Measurements from ENCODE around the gene GPATCH8. TPM values are rescaled to one million over a fixed set of nuclear protein-coding genes. Genes with fewer than 3 reads are reported as not detected.
A peak's percentile ranks its signal among the peaks of the same experiment; 100 is the strongest.
"Not testable (repeated sequence)": the region's sequence is repeated elsewhere in the genome, so short reads cannot be mapped to it uniquely, and the experiment has no call there.

The GPATCH8 gene
- total RNA-seq, 4 donors from 2014 or later, result 52.7 to 106 (median 57.7) TPM

DNA sequence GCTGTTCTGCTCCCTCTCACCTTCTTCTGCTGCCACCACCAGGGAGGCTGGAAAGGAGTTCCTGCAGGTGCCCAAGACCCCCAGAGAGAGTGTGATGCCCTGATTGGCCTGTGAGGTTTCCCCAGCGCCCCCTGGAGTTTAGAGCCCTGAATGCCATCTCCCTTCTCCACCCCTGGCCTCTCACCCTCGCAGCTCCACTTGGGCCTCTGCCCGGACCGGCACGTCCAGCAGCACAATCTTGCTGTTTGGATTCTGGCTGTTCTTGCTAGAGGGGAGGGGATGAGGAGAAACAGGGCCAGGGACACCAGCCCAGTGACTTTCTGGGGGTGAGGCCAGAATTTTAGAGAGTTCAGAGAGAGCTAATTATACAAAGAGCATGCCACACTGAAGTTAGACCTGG is 127.1 kb downstream of the GPATCH8 start:
- DNase-seq, result peak; percentile 68 to 74
- Histone ChIP-seq H3K27ac (peak overlapping the region in 1 of 3 donors; percentile 70), H3K27me3 (no peaks in the 10 kb centered on the region), H3K9me3 (no peaks in the 10 kb centered on the region), H3K4me1 (peaks cover 7 to 35% of the 10 kb centered on the region in 2 donors), H3K4me3 (replicated peaks in 1 of 3) (no peak overlapping the region), H3K36me3 (no peaks in the 10 kb centered on the region)
- WGBS, 2 donors, result 1 to 4% methylated on average over 5 of the region's 5 CpGs
- TF ChIP-seq, protein P1, sequence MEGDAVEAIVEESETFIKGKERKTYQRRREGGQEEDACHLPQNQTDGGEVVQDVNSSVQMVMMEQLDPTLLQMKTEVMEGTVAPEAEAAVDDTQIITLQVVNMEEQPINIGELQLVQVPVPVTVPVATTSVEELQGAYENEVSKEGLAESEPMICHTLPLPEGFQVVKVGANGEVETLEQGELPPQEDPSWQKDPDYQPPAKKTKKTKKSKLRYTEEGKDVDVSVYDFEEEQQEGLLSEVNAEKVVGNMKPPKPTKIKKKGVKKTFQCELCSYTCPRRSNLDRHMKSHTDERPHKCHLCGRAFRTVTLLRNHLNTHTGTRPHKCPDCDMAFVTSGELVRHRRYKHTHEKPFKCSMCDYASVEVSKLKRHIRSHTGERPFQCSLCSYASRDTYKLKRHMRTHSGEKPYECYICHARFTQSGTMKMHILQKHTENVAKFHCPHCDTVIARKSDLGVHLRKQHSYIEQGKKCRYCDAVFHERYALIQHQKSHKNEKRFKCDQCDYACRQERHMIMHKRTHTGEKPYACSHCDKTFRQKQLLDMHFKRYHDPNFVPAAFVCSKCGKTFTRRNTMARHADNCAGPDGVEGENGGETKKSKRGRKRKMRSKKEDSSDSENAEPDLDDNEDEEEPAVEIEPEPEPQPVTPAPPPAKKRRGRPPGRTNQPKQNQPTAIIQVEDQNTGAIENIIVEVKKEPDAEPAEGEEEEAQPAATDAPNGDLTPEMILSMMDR (IDR thresholded peaks at IDR 0.05), result peak in 3 of 6 experiments; percentile 33 to 43 (median 33)
- TF ChIP-seq POLR2A (IDR thresholded peaks at IDR 0.05), result no peak
- intact Hi-C loops (cut with DNase I), result no loop called here

DNA sequence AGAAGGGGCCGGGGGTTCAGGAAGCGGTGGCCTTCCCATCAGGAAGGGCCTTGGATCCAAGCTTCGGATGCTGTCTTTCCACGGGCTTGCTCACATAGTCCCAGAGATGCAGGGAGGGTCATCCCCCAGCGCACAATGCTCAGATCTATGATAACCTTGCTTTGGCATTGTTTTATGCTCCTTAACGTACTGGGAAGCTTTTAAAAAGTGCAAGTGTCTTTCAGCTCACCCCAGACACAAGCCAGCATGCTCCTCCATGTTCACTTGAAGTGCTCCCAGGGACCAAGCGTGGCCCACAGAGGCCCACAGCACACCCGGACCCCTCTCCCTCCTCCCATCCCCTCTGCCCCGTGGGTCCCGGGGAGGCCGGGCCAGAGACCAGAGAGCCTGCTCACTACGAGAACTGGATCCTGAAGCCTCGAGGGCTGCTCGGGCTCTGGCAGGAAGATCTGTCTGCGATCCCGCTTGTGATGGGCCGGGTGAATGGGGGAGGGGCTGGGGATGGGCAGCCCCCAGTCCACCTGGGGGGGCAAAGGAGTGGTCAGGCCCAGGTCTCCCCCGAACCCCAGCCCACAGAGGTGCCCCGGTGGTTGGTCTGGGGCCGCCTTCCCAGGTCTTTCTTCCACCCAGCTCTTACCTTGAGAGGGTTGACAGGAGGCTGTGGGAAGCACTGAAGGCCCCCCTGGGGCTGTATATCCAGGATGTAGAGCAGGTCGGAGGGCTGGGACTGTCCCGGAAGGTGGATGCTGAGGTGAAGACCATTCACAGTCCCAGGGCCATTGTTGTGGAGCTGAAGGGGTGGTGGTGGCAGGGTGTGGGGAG is 127.8 kb downstream of the GPATCH8 start:
- WGBS, 2 donors, result 46 to 66% methylated on average over 9 to 18 of the region's 22 CpGs
- peak in 1 of 2 donors; percentile 15 for DNase-seq
- intact Hi-C loops (cut with DNase I), result no loop called here

DNA sequence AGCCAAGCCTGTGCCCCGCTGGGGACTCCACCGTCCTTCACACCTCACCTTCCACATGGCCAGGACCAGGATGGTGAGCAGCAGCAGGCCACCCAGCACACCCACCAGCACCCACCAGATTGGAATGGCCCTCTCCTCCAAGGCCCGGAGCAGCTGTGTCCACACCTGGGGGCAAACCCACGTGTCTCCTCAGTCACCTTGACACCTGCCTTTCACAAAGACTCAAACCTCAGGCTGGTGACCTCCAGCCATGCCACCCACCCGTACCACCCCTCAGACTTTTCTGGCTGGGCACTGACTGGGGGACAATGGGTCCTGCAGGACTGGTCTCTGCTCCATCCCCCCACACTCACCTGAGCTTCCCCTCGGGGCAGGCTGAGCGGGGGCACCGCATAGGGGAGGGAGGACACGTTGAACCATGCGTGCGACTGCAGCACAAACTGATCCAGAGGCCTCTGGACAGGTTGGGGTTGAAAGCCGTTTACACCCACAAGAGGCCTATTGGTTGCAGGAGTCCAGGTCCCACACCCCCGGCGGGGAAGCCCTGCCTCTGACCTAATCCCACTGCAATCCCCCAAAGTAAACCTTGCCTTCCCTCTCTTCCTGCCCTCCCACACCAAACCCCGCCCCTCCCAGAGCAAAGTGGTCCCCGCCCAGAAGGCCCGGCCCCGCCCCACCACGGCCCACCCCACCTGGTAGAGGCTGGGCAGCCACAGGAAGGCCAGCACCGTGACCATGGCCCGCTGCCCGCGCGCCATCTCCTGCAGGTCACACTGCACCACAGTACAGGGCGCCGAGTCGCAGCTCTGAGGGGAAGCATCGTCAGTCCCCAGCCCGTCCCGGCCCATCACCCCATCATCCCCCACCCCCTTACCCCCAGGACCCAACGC is 128.7 kb downstream of the GPATCH8 start:
- H3K27me3 ChIP-seq, result no peaks in the 10 kb centered on the region
- H3K27ac ChIP-seq, result peak overlapping the region; percentile 44 to 74 (median 70)
- H3K36me3 ChIP-seq, result no peaks in the 10 kb centered on the region
- H3K4me1 ChIP-seq, result peaks cover 7 to 35% of the 10 kb centered on the region in 2 donors
- no peaks in the 10 kb centered on the region for H3K9me3 ChIP-seq
- 29 to 40% methylated on average over 16 to 21 of the region's 31 CpGs for WGBS, 2 donors
- intact Hi-C loops (cut with DNase I), result no loop called here
- TF ChIP-seq POLR2A (IDR thresholded peaks at IDR 0.05), result peak in 1 of 2 donors; percentile 36
- TF ChIP-seq, protein P1 (IDR thresholded peaks at IDR 0.05), result no peak
- DNase-seq, result peak; percentile 90 to 92
- H3K4me3 ChIP-seq (replicated peaks in 1 of 3), result no peak overlapping the region

More for the DNA sequence above, 127.8 kb downstream of the GPATCH8 start:
- Histone ChIP-seq H3K4me3 (replicated peaks in 1 of 3) (no peak overlapping the region), H3K27me3 (no peaks in the 10 kb centered on the region), H3K9me3 (no peaks in the 10 kb centered on the region), H3K4me1 (peaks cover 7 to 35% of the 10 kb centered on the region in 2 donors), H3K36me3 (no peaks in the 10 kb centered on the region), H3K27ac (peak overlapping the region; percentile 14 to 70 (median 53))
- TF ChIP-seq, protein P1 (IDR thresholded peaks at IDR 0.05), result no peak
- TF ChIP-seq POLR2A (IDR thresholded peaks at IDR 0.05), result no peak

DNA sequence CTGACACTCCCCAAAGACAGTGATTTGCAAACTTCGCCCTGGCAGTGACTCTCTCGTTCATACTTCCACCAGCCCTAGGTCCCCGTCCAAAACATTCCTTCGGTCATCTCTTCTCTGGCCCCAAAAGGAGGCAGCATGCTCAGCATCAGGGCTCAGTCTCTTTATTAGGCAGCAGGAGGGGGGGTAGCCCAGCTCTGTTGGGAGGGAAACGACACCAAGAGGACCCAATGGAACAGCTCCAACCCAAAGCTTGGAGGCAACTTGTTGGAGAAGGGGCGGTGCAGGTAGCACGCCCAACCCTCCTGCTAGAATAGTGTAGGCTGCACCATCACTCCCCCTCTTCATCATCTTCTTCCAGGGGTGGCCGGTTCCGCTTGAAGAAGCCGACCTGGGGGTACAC is 131.2 kb downstream of the GPATCH8 start:
- H3K4me1 ChIP-seq, result peaks cover 16 to 48% of the 10 kb centered on the region in 2 donors
- no peaks in the 10 kb centered on the region for H3K27me3 ChIP-seq
- no peak overlapping the region for H3K27ac ChIP-seq
- no peak for TF ChIP-seq POLR2A (IDR thresholded peaks at IDR 0.05)
- TF ChIP-seq, protein P1 (IDR thresholded peaks at IDR 0.05), result no peak
- WGBS, 2 donors, result 72 to 81% methylated on average over 8 to 10 of the region's 10 CpGs
- H3K9me3 ChIP-seq, result no peaks in the 10 kb centered on the region
- intact Hi-C loops (cut with DNase I), result no loop called here
- H3K36me3 ChIP-seq, result no peaks in the 10 kb centered on the region
- DNase-seq, result no peak
- no peak overlapping the region for H3K4me3 ChIP-seq (replicated peaks in 1 of 3)

DNA sequence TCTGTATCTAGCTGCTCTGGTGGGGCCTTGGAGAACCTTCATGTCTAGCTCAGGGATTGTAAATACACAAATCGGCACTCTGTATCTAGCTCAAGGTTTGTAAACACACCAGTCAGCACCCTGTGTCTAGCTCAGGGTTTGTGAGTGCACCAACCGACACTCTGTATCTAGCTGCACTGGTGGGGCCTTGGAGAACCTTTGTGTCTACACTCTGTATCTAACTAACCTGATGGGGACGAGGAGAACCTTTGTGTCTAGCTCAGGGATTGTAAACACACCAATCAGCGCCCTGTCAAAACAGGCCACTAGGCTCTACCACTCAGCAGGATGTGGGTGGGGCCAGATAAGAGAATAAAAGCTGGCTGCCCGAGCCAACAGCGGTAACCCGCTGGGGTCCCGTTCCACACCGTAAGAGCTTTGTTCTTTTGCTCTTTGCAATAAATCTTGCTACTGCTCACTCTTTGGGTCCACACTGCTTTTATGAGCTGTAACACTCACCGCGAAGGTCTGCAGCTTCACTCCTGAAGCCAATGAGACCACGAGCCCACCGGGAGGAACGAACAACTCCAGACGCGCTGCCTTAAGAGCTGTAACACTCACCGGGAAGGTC is 133.7 kb downstream of the GPATCH8 start:
- H3K27me3 ChIP-seq; H3K36me3 ChIP-seq; intact Hi-C loops (cut with DNase I); H3K27ac ChIP-seq; DNase-seq; H3K4me3 ChIP-seq (replicated peaks in 1 of 3); H3K9me3 ChIP-seq: not testable (repeated sequence)
- 74 to 81% methylated on average over 17 of the region's 17 CpGs for WGBS, 2 donors
- H3K4me1 ChIP-seq, result peaks cover 26 to 37% of the 10 kb centered on the region in 2 donors

DNA sequence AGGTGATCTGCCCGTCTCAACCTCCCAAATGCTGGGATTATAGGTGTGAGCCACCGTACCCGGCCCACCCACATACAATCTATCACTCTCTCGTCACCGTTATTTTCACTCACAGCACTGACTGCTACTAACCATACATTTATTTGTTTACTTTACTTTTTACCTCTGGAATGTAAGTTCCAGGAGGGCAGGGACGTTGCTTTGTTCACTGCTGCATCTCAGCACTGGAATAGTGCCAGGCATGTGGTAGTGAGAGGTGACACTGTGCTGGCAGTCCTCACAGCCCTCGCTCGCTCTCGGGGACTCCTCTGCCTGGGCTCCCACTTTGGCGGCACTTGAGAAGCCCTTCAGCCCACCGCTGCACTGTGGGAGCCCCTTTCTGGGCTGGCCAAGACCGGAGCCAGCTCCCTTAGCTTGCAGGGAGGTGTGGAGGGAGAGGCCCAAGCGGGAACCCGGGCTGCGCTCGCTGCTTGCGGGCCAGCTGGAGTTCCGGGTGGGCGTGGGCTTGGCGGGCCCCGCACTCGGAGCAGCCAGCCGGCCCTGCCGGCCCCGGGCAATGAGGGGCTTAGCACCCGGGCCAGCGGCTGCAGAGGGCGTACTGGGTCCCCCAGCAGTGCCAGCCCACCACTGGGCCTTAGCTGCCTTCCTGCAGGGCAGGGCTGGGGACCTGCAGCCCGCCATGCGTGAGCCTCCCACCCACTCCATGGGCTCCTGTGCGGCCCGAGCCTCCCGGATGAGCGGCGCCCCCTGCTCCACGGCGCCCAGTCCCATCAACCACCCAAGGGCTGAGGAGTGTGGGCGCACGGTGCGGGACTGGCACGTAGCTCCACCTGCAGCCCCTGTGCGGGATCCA is 134.6 kb downstream of the GPATCH8 start:
- 85 to 89% methylated on average over 23 to 25 of the region's 42 CpGs for WGBS, 2 donors

More for the DNA sequence above, 134.6 kb downstream of the GPATCH8 start:
- peaks cover 29 to 36% of the 10 kb centered on the region in 2 donors for H3K4me1 ChIP-seq
- H3K27ac ChIP-seq; H3K4me3 ChIP-seq (replicated peaks in 1 of 3); H3K36me3 ChIP-seq; DNase-seq; intact Hi-C loops (cut with DNase I); H3K27me3 ChIP-seq; H3K9me3 ChIP-seq: not testable (repeated sequence)
